ENCODE data around the gene TSPAN2. TPM values are rescaled to one million over a fixed set of nuclear protein-coding genes. Genes with fewer than 3 reads are reported as not detected.

TSPAN2 gene
- total and polyA plus RNA-seq, 2 donors (not counting 3 experiments of a cell fraction or from before 2014, with no cell fraction given) = 1.5 to 5.0 TPM

GRCh38 chr1:115120296-115120695 lies 31.0 kb upstream of the TSPAN2 start:
- dilution Hi-C loops (cut with MboI; ENCODE audit: extremely low pct_ligation_motif_present, low sequenced_read_pairs) = no loop called here
- TF ChIP-seq MAX (IDR thresholded peaks at IDR 0.05; ENCODE audit: insufficient read depth, insufficient read length) (no peak), MYC (IDR thresholded peaks at IDR 0.05; ENCODE audit: low read depth, low read length) (no peak), EZH2 (IDR thresholded peaks at IDR 0.05; ENCODE audit: borderline replicate concordance, low read depth, low read length, severe bottlenecking) (no peak), POLR2AphosphoS5 (IDR thresholded peaks at IDR 0.05; ENCODE audit: insufficient read depth, low read depth, low read length) (no peak), GATA2 (IDR thresholded peaks at IDR 0.05; ENCODE audit: insufficient read depth, insufficient read length, low read depth, low read length) (no peak), FOS (IDR thresholded peaks at IDR 0.05; ENCODE audit: borderline replicate concordance, insufficient read depth, low read length) (no peak), CTCF (IDR thresholded peaks at IDR 0.05; ENCODE audit: extremely low read depth in 1 of 2, insufficient read depth in 1 of 2, low read depth in 1 of 2, low read length in 2 of 2) (no peak), JUN (IDR thresholded peaks at IDR 0.05; ENCODE audit: borderline replicate concordance, insufficient read depth, insufficient read length, low read depth) (no peak), POLR2A (IDR thresholded peaks at IDR 0.05; ENCODE audit: low read depth, low read length) (no peak)

More at GRCh38 chr1:115120296-115120695, 31.0 kb upstream of the TSPAN2 start:
- no peaks in the 10 kb centered on the region for H3K9me3 ChIP-seq (replicated peaks; ENCODE audit: control insufficient read depth, insufficient read depth, low read length)
- no peaks in the 10 kb centered on the region for H4K20me1 ChIP-seq (replicated peaks; ENCODE audit: control insufficient read depth, extremely low read depth, insufficient read depth, low read length)
- no peaks in the 10 kb centered on the region for H3K27me3 ChIP-seq (ENCODE audit: control insufficient read depth in 2 of 2, insufficient read depth in 2 of 2, low read length in 2 of 2)
- H3K27ac ChIP-seq (ENCODE audit: insufficient read depth, low read depth, low read length) = no peak overlapping the region
- H3K36me3 ChIP-seq (ENCODE audit: control insufficient read depth in 2 of 2, extremely low read depth in 1 of 2, insufficient read depth in 2 of 2, low read length in 2 of 2) = no peaks in the 10 kb centered on the region
- no peaks in the 10 kb centered on the region for H3K9me1 ChIP-seq (replicated peaks; ENCODE audit: control insufficient read depth, extremely low read depth, insufficient read depth, low read length)
- DNase-seq (ENCODE audit: low read depth, low spot score) (no peak), FAIRE-seq (no peak)
- CTCF ChIA-PET = no interaction called here
- H3K9ac ChIP-seq (replicated peaks; ENCODE audit: extremely low read depth, insufficient read depth, low read length) = no peak overlapping the region
- H3K4me1 ChIP-seq (ENCODE audit: control insufficient read depth, extremely low read depth, insufficient read depth, low read length) = no peaks in the 10 kb centered on the region
- H3K4me2 ChIP-seq (ENCODE audit: insufficient read depth, low read length) = no peak overlapping the region
- no peak overlapping the region for H2AFZ ChIP-seq (ENCODE audit: low read depth, low read length)
- H3K4me3 ChIP-seq (replicated peaks in 1 of 3; ENCODE audit: insufficient read depth in 1 of 3, low read depth in 1 of 3, low read length in 3 of 3) = no peak overlapping the region
- no TSS peak for BruUV-seq (replicated peaks)
- POLR2A ChIA-PET = no interaction called here
- intact Hi-C loops (cut with micrococcal nuclease) = no loop called here
- H3K79me2 ChIP-seq (ENCODE audit: control insufficient read depth, insufficient read depth, low read length) = no peaks in the 10 kb centered on the region

All from endothelial cell of umbilical vein (primary cell).